ENCODE data around the gene TFDP1.
"Not testable (repeated sequence)": the region's sequence is repeated elsewhere in the genome, so short reads cannot be mapped to it uniquely, and the experiment has no call there.

Gene TFDP1

GRCh38 chr13:113620036-113620796 lies 35.7 kb downstream of the TFDP1 start:
- DNase-seq = no peak

GRCh38 chr13:113621046-113621445 lies 36.5 kb downstream of the TFDP1 start:
- DNase-seq = no peak

- DNase-seq = not testable (repeated sequence)
These were observed 36.9 kb downstream of the TFDP1 start for GRCh38 chr13:113621498-113621897.

- not testable (repeated sequence) for DNase-seq
These were observed 37.5 kb downstream of the TFDP1 start for GRCh38 chr13:113621986-113622550.

GRCh38 chr13:113622791-113623490 lies 38.4 kb downstream of the TFDP1 start:
- DNase-seq = no peak

GRCh38 chr13:113623491-113624234 lies 39.1 kb downstream of the TFDP1 start:
- peak; percentile 49 for DNase-seq

- no peak for DNase-seq
These were observed 39.7 kb downstream of the TFDP1 start for GRCh38 chr13:113624235-113624587.

GRCh38 chr13:113624640-113625304 lies 40.2 kb downstream of the TFDP1 start:
- DNase-seq = not testable (repeated sequence)

GRCh38 chr13:113625965-113626721 lies 41.6 kb downstream of the TFDP1 start:
- peak; percentile 76 for DNase-seq

GRCh38 chr13:113627136-113627535 lies 42.6 kb downstream of the TFDP1 start:
- no peak for DNase-seq

GRCh38 chr13:113628291-113629270 lies 44.0 kb downstream of the TFDP1 start:
- no peak for DNase-seq

- no peak for DNase-seq
These were observed 45.3 kb downstream of the TFDP1 start for GRCh38 chr13:113629866-113630265.

- DNase-seq = no peak
These were observed 45.7 kb downstream of the TFDP1 start for GRCh38 chr13:113630296-113630695.

- DNase-seq = no peak
These were observed 46.3 kb downstream of the TFDP1 start for GRCh38 chr13:113630804-113631203.

- no peak for DNase-seq
These were observed 47.0 kb downstream of the TFDP1 start for GRCh38 chr13:113631341-113632095.

- no peak for DNase-seq
These were observed 48.3 kb downstream of the TFDP1 start for GRCh38 chr13:113632706-113633484.

GRCh38 chr13:113633485-113633873 lies 48.9 kb downstream of the TFDP1 start:
- no peak for DNase-seq

- DNase-seq = no peak
These were observed 49.9 kb downstream of the TFDP1 start for GRCh38 chr13:113634279-113635047.

All from EL (cell line).